ENCODE data around the gene LUM.

GRCh38 chr12:91080041-91080440 lies 31.3 kb downstream of the LUM start:
- TF ChIP-seq, protein P1, sequence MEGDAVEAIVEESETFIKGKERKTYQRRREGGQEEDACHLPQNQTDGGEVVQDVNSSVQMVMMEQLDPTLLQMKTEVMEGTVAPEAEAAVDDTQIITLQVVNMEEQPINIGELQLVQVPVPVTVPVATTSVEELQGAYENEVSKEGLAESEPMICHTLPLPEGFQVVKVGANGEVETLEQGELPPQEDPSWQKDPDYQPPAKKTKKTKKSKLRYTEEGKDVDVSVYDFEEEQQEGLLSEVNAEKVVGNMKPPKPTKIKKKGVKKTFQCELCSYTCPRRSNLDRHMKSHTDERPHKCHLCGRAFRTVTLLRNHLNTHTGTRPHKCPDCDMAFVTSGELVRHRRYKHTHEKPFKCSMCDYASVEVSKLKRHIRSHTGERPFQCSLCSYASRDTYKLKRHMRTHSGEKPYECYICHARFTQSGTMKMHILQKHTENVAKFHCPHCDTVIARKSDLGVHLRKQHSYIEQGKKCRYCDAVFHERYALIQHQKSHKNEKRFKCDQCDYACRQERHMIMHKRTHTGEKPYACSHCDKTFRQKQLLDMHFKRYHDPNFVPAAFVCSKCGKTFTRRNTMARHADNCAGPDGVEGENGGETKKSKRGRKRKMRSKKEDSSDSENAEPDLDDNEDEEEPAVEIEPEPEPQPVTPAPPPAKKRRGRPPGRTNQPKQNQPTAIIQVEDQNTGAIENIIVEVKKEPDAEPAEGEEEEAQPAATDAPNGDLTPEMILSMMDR (conservative IDR thresholded peaks at IDR 0.05 in 1 of 2, IDR thresholded peaks at IDR 0.05 in 1 of 2; ENCODE audit: low read depth in 1 of 2, low read length in 2 of 2), result no peak
- TF ChIP-seq EZH2 (IDR thresholded peaks at IDR 0.05; ENCODE audit: low read length, missing control alignments), result no peak

All from fibroblast of lung (primary cell).